Neural cell (in vitro differentiated cells): ENCODE results near the gene TTC39B. TPM values are rescaled to one million over a fixed set of nuclear protein-coding genes. Genes with fewer than 3 reads are reported as not detected.

ENCODE experiments used
- H2AFZ ChIP-seq: fragments of 200-600, 300-800 bp; sonication (generic), shearing (Covaris generic); 2 replicates; pipeline ENCODE4 v1.6.0; 2014; ENCODE audit warnings: low read depth, mild to moderate bottlenecking, antibody characterized with exemption, low read length, moderate library complexity
- H3F3A ChIP-seq: fragments of 200-600 bp; shearing (Covaris generic); 2 replicates; pipeline ENCODE4 v1.6.1; 2016; ENCODE audit warnings: mild to moderate bottlenecking, moderate library complexity, mixed read lengths, antibody characterized with exemption, low read length; ENCODE audit not compliant: insufficient read depth, poor library complexity, severe bottlenecking
- H3K27ac ChIP-seq: fragments of 200-600, 300-800 bp; sonication (generic), shearing (Covaris generic); 2 replicates; pipeline ENCODE4 v1.5.1; 2014; ENCODE audit warnings: mild to moderate bottlenecking, low read length, moderate library complexity
- H3K27me3 ChIP-seq: fragments of 300-800, 200-600 bp; sonication (generic), shearing (Covaris generic); 2 replicates; pipeline ENCODE4 v1.6.0; 2014; ENCODE audit warnings: mild to moderate bottlenecking, low read depth, low read length, moderate library complexity; ENCODE audit not compliant: insufficient read depth
- H3K36me3 ChIP-seq: fragments of 300-800, 200-600 bp; sonication (generic), shearing (Covaris generic); 2 replicates; pipeline ENCODE4 v1.5.1; 2014; ENCODE audit warnings: mild to moderate bottlenecking, antibody characterized with exemption, low read length, moderate library complexity; ENCODE audit not compliant: insufficient read depth
- H3K4me2 ChIP-seq: fragments of 300-800, 200-600 bp; sonication (generic), shearing (Covaris generic); 2 replicates; pipeline ENCODE4 v1.6.0; 2014; ENCODE audit warnings: mild to moderate bottlenecking, low read length
- H3K4me3 ChIP-seq: fragments of 300-800, 200-600 bp; sonication (generic), shearing (Covaris generic); 2 replicates; pipeline ENCODE4 v1.5.1; 2014; ENCODE audit warnings: mild to moderate bottlenecking, low read length, moderate library complexity
- H3K79me2 ChIP-seq: fragments of 200-600 bp; shearing (Covaris generic); replicated peaks from 2 replicates; pipeline ENCODE4 v1.6.0; 2014; ENCODE audit warnings: mild to moderate bottlenecking, low read length, moderate library complexity; ENCODE audit not compliant: insufficient read depth
- H3K9ac ChIP-seq: fragments of 300-800, 200-600 bp; sonication (generic), shearing (Covaris generic); 2 replicates; pipeline ENCODE4 v1.6.1; 2016; ENCODE audit warnings: mild to moderate bottlenecking, low read length, mixed read lengths
- H3K9me2 ChIP-seq: fragments of 200-600 bp; shearing (Covaris generic); 2 replicates; pipeline ENCODE4 v1.6.1; 2016; ENCODE audit warnings: mild to moderate bottlenecking, low read length, mixed read lengths; ENCODE audit not compliant: insufficient read depth
- H3K9me3 ChIP-seq: fragments of 200-600, 300-800 bp; sonication (generic), shearing (Covaris generic); 2 replicates; pipeline ENCODE4 v1.6.1; 2016; ENCODE audit warnings: mild to moderate bottlenecking, mixed run types, low read length, moderate library complexity, mixed read lengths
- H4K20me1 ChIP-seq: fragments of 200-600 bp; shearing (Covaris generic); 2 replicates; pipeline ENCODE4 v1.6.1; 2016; ENCODE audit warnings: mild to moderate bottlenecking, mixed run types; ENCODE audit not compliant: insufficient read depth
- EP300 ChIP-seq: fragments of 450-650 bp; conservative IDR thresholded peaks from 2 replicates; pipeline ENCODE4 v1.6.1; 2014; ENCODE audit warnings: antibody characterized with exemption, mild to moderate bottlenecking, moderate library complexity; ENCODE audit not compliant: poor library complexity, severe bottlenecking
- EZH2 ChIP-seq: fragments of 200-600, 300-800 bp; shearing (Covaris generic), sonication (generic); IDR thresholded peaks from 2 replicates; pipeline ENCODE4 v1.6.1; 2014; ENCODE audit warnings: antibody characterized with exemption, low read length, borderline replicate concordance, mild to moderate bottlenecking; ENCODE audit not compliant: insufficient read depth, poor library complexity, severe bottlenecking
- MXI1 ChIP-seq: fragments of 450-650 bp; conservative IDR thresholded peaks from 2 replicates; pipeline ENCODE4 v1.6.1; 2014; ENCODE audit warnings: antibody characterized with exemption, mild to moderate bottlenecking; ENCODE audit not compliant: poor library complexity, severe bottlenecking
- POLR2AphosphoS5 ChIP-seq: IDR thresholded peaks from 2 replicates; pipeline ENCODE4 v1.6.1; 2012
- RAD21 ChIP-seq: fragments of 450-650 bp; conservative IDR thresholded peaks from 2 replicates; pipeline ENCODE4 v1.6.1; 2014; ENCODE audit warnings: antibody characterized with exemption, mild to moderate bottlenecking, moderate library complexity
- SMC3 ChIP-seq: fragments of 450-650 bp; conservative IDR thresholded peaks from 2 replicates; pipeline ENCODE4 v1.6.1; 2014; ENCODE audit warnings: antibody characterized with exemption, mild to moderate bottlenecking, moderate library complexity; ENCODE audit not compliant: poor library complexity
- TAF1 ChIP-seq: IDR thresholded peaks from 2 replicates; pipeline ENCODE4 v1.6.1; 2012; ENCODE audit warnings: low read depth
- polyA plus RNA-seq: library from polyadenylated mRNA; depleted of rRNA; stranded (reverse); fragments of >200 nt; gene quantifications from 2 replicates; pipeline ENCODE4 v1.2.3, GENCODE V29; 2014
- TF ChIP-seq, protein P1 (sequence below): fragments of 450-650 bp; IDR thresholded peaks from 2 replicates; pipeline ENCODE4 v1.5.1; 2014; ENCODE audit warnings: antibody characterized with exemption, mild to moderate bottlenecking, moderate library complexity; ENCODE audit not compliant: poor library complexity, severe bottlenecking
- TF ChIP-seq, protein P2 (sequence below): IDR thresholded peaks from 2 replicates; pipeline ENCODE4 v1.6.1; 2012; ENCODE audit warnings: borderline replicate concordance

The TTC39B gene
- polyA plus RNA-seq, 1 donor from 2014 or later, result 2.8 TPM

DNA sequence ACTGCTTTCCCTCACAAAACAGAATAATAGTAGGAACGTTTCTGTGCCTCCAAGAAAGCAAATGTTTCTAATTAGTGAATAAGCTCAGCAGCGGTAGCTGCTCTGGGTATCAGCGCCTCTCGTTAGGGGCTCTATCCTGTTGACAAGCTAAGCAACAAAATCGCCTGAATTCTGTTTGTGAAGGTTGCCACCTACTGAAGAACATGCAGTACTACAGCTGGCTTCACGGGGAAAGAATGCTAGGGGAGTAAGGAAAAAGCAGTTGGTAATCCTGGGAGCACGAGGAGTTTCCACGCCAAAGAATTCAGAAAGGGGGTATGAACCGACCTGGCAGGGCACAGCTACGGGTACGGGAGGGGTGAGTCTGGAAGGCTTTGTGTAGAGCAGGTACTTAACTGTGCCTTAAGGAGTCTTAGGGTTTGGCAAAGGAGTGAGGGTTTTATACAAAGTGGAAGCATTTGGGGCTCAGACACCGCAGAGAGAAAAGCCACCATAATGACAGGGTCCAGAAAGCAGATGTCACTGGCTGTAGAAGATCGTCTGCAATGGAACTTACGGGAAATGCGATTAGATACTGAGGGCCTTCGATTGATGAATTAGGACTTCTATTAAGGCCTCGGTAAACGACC, 171.7 kb downstream of the TTC39B start:
- Histone ChIP-seq H3K9ac (no peak overlapping the region), H3F3A (no peaks in the 10 kb centered on the region), H3K4me2 (no peak overlapping the region), H3K9me2 (no peaks in the 10 kb centered on the region), H3K4me3 (no peak overlapping the region), H2AFZ (peak overlapping the region; percentile 40), H3K36me3 (no peaks in the 10 kb centered on the region), H3K79me2 (no peaks in the 10 kb centered on the region), H3K27ac (no peak overlapping the region), H3K27me3 (no peaks in the 10 kb centered on the region), H3K9me3 (no peaks in the 10 kb centered on the region), H4K20me1 (no peaks in the 10 kb centered on the region)
- TF ChIP-seq, protein P1, sequence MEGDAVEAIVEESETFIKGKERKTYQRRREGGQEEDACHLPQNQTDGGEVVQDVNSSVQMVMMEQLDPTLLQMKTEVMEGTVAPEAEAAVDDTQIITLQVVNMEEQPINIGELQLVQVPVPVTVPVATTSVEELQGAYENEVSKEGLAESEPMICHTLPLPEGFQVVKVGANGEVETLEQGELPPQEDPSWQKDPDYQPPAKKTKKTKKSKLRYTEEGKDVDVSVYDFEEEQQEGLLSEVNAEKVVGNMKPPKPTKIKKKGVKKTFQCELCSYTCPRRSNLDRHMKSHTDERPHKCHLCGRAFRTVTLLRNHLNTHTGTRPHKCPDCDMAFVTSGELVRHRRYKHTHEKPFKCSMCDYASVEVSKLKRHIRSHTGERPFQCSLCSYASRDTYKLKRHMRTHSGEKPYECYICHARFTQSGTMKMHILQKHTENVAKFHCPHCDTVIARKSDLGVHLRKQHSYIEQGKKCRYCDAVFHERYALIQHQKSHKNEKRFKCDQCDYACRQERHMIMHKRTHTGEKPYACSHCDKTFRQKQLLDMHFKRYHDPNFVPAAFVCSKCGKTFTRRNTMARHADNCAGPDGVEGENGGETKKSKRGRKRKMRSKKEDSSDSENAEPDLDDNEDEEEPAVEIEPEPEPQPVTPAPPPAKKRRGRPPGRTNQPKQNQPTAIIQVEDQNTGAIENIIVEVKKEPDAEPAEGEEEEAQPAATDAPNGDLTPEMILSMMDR, result peak; percentile 89
- peak; percentile 77 for TF ChIP-seq SMC3
- TF ChIP-seq TAF1, result no peak
- TF ChIP-seq RAD21, result peak; percentile 85
- no peak for TF ChIP-seq EP300
- no peak for TF ChIP-seq EZH2
- TF ChIP-seq, protein P2, sequence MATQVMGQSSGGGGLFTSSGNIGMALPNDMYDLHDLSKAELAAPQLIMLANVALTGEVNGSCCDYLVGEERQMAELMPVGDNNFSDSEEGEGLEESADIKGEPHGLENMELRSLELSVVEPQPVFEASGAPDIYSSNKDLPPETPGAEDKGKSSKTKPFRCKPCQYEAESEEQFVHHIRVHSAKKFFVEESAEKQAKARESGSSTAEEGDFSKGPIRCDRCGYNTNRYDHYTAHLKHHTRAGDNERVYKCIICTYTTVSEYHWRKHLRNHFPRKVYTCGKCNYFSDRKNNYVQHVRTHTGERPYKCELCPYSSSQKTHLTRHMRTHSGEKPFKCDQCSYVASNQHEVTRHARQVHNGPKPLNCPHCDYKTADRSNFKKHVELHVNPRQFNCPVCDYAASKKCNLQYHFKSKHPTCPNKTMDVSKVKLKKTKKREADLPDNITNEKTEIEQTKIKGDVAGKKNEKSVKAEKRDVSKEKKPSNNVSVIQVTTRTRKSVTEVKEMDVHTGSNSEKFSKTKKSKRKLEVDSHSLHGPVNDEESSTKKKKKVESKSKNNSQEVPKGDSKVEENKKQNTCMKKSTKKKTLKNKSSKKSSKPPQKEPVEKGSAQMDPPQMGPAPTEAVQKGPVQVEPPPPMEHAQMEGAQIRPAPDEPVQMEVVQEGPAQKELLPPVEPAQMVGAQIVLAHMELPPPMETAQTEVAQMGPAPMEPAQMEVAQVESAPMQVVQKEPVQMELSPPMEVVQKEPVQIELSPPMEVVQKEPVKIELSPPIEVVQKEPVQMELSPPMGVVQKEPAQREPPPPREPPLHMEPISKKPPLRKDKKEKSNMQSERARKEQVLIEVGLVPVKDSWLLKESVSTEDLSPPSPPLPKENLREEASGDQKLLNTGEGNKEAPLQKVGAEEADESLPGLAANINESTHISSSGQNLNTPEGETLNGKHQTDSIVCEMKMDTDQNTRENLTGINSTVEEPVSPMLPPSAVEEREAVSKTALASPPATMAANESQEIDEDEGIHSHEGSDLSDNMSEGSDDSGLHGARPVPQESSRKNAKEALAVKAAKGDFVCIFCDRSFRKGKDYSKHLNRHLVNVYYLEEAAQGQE, result no peak
- no peak for TF ChIP-seq POLR2AphosphoS5
- TF ChIP-seq MXI1, result no peak

GRCh38 chr9:15133488-15133887, 173.5 kb downstream of the TTC39B start:
- Histone ChIP-seq H3K9me2 (no peaks in the 10 kb centered on the region), H3K36me3 (no peaks in the 10 kb centered on the region), H3K4me3 (no peak overlapping the region), H4K20me1 (no peaks in the 10 kb centered on the region), H3K27me3 (no peaks in the 10 kb centered on the region), H3F3A (no peaks in the 10 kb centered on the region), H3K27ac (no peak overlapping the region), H3K9ac (no peak overlapping the region), H3K9me3 (no peaks in the 10 kb centered on the region), H3K4me2 (no peak overlapping the region), H3K79me2 (no peaks in the 10 kb centered on the region), H2AFZ (no peak overlapping the region)
- TF ChIP-seq RAD21 (no peak), MXI1 (no peak)
